VCaP (cell line): Measurements from ENCODE around the gene SUV39H1.

Experiments
- H3K27ac ChIP-seq: fragments of 450-650 bp; 2 replicates; pipeline ENCODE4 v1.5.1; 2017
- CTCF ChIP-seq: fragments of 450-650 bp; conservative IDR thresholded peaks from 2 replicates; pipeline ENCODE4 v1.5.1; 2017; ENCODE audit warnings: mild to moderate bottlenecking, moderate library complexity

SUV39H1 gene

GRCh38 chrX:48702716-48703115 is 6.2 kb downstream of the SUV39H1 start:
- H3K27ac ChIP-seq = no peak overlapping the region
- TF ChIP-seq CTCF = no peak

GRCh38 chrX:48703228-48703627 is 6.7 kb downstream of the SUV39H1 start:
- TF ChIP-seq CTCF = no peak
- no peak overlapping the region for H3K27ac ChIP-seq

- no peak for TF ChIP-seq CTCF
- H3K27ac ChIP-seq = no peak overlapping the region
These were observed 7.3 kb downstream of the SUV39H1 start for GRCh38 chrX:48703642-48704481.

GRCh38 chrX:48705871-48706270 is 9.3 kb downstream of the SUV39H1 start:
- H3K27ac ChIP-seq = no peak overlapping the region
- TF ChIP-seq CTCF = no peak

- H3K27ac ChIP-seq = no peak overlapping the region
- no peak for TF ChIP-seq CTCF
These were observed 13.1 kb downstream of the SUV39H1 start for GRCh38 chrX:48709522-48710112.

GRCh38 chrX:48711162-48711928 is 14.8 kb downstream of the SUV39H1 start:
- TF ChIP-seq CTCF = no peak
- H3K27ac ChIP-seq = no peak overlapping the region

- no peak for TF ChIP-seq CTCF
- H3K27ac ChIP-seq = no peak overlapping the region
These were observed 15.5 kb downstream of the SUV39H1 start for GRCh38 chrX:48711929-48712505.
